Thoracic aorta (tissue), 2 donors: Measurements from ENCODE around the gene KCND3. TPM values are rescaled to one million over a fixed set of nuclear protein-coding genes. Genes with fewer than 3 reads are reported as not detected.
A peak's percentile ranks its signal among the peaks of the same experiment; 100 is the strongest.

Experiments used
- ATAC-seq: fragments of 150-250 bp; one replicate; pipeline ENCODE4 v1.8.0; 2017; ENCODE audit warnings: low read depth; ENCODE audit not compliant: insufficient number of reproducible peaks, low FRiP score
- DNase-seq: peaks from one replicate; pipeline ENCODE4 v3.0.0-alpha.2; 2020; ENCODE audit warnings: low spot score
- H3K27ac ChIP-seq, 2 donors: fragments of 200-600 bp; sonication (generic); 1 replicate in 1 of 2; 2 replicates in 1 of 2; pipeline ENCODE4 v1.5.1; 2016; ENCODE audit warnings: mild to moderate bottlenecking in 2 of 2, moderate library complexity in 2 of 2
- H3K27me3 ChIP-seq: fragments of 200-600 bp; sonication (generic); replicated peaks from 2 replicates; pipeline ENCODE4 v1.6.0; 2016; ENCODE audit warnings: mild to moderate bottlenecking; ENCODE audit not compliant: insufficient read depth
- H3K36me3 ChIP-seq: fragments of 200-600 bp; sonication (generic); one replicate; pipeline ENCODE4 v1.5.1; 2016
- H3K4me1 ChIP-seq, 2 donors: fragments of 200-600 bp; sonication (generic); 1 replicate in 1 of 2; 2 replicates in 1 of 2; pipeline versions ENCODE4 v1.5.1 to v1.6.0; 2016; ENCODE audit warnings: low read depth in 2 of 2, mild to moderate bottlenecking in 1 of 2; ENCODE audit not compliant: control insufficient read depth in 1 of 2
- H3K4me3 ChIP-seq: fragments of 200-600 bp; sonication (generic); 2 replicates; pipeline ENCODE4 v1.5.1; 2016; ENCODE audit warnings: mild to moderate bottlenecking
- H3K9me3 ChIP-seq: fragments of 200-600 bp; sonication (generic); 2 replicates; pipeline ENCODE4 v1.5.1; 2016
- CTCF ChIP-seq: fragments of 200-600 bp; sonication (generic); IDR thresholded peaks from one replicate; pipeline ENCODE4 v1.5.1; 2019; ENCODE audit warnings: antibody characterized with exemption
- total RNA-seq, 2 donors: library from RNA; depleted of rRNA; stranded (reverse); fragments of >200 nt; gene quantifications; one replicate each; pipeline versions ENCODE4 v1.1.0 to v1.2.3, GENCODE V29; 2016

KCND3 gene
- total RNA-seq, 2 donors from 2014 or later = 12.3 to 16.6 TPM

- Histone ChIP-seq H3K4me3 (no peak overlapping the region), H3K9me3 (no peaks in the 10 kb centered on the region), H3K27ac (no peak overlapping the region), H3K27me3 (no peaks in the 10 kb centered on the region), H3K4me1 (peaks cover 5 to 19% of the 10 kb centered on the region in 2 donors), H3K36me3 (no peaks in the 10 kb centered on the region)
- no peak for DNase-seq
- TF ChIP-seq CTCF = no peak
- ATAC-seq = no peak
Measured at GRCh38 chr1:111923766-111924165, 65.7 kb downstream of the KCND3 start.

GRCh38 chr1:111921948-111922347 lies 67.5 kb downstream of the KCND3 start:
- Histone ChIP-seq H3K9me3 (no peaks in the 10 kb centered on the region), H3K36me3 (no peaks in the 10 kb centered on the region), H3K4me1 (peaks cover 5 to 19% of the 10 kb centered on the region in 2 donors), H3K27ac (no peak overlapping the region), H3K4me3 (no peak overlapping the region), H3K27me3 (no peaks in the 10 kb centered on the region)
- ATAC-seq (no peak), DNase-seq (no peak)
- TF ChIP-seq CTCF = no peak

GRCh38 chr1:111920221-111921024 lies 69.0 kb downstream of the KCND3 start:
- peak; percentile 28 for DNase-seq
- peaks cover 5 to 19% of the 10 kb centered on the region in 2 donors for H3K4me1 ChIP-seq
- H3K27ac ChIP-seq = peak overlapping the region; percentile 65 to 79
- H3K9me3 ChIP-seq = no peaks in the 10 kb centered on the region
- TF ChIP-seq CTCF = no peak
- H3K4me3 ChIP-seq = peak overlapping the region; percentile 24
- H3K27me3 ChIP-seq = no peaks in the 10 kb centered on the region
- no peaks in the 10 kb centered on the region for H3K36me3 ChIP-seq
- ATAC-seq = peak; percentile 93

GRCh38 chr1:111911776-111912515 lies 77.5 kb downstream of the KCND3 start:
- Histone ChIP-seq H3K4me3 (no peak overlapping the region), H3K9me3 (no peaks in the 10 kb centered on the region), H3K27ac (no peak overlapping the region), H3K4me1 (no peaks in the 10 kb centered on the region), H3K27me3 (no peaks in the 10 kb centered on the region), H3K36me3 (no peaks in the 10 kb centered on the region)
- DNase-seq (no peak), ATAC-seq (no peak)
- no peak for TF ChIP-seq CTCF

- H3K4me1 ChIP-seq = no peaks in the 10 kb centered on the region
- H3K4me3 ChIP-seq = no peak overlapping the region
- no peak overlapping the region for H3K27ac ChIP-seq
- DNase-seq = no peak
- H3K9me3 ChIP-seq = no peaks in the 10 kb centered on the region
- no peak for TF ChIP-seq CTCF
- no peak for ATAC-seq
- no peaks in the 10 kb centered on the region for H3K27me3 ChIP-seq
- H3K36me3 ChIP-seq = no peaks in the 10 kb centered on the region
Measured at GRCh38 chr1:111911061-111911460, 78.4 kb downstream of the KCND3 start.
